Fibroblast of villous mesenchyme (primary cell): ENCODE results near the gene ZFP64. TPM values are rescaled to one million over a fixed set of nuclear protein-coding genes. Genes with fewer than 3 reads are reported as not detected.

Experiments used
- DNase-seq: peaks from one replicate; pipeline ENCODE4 v3.0.0-alpha.2; 2010; ENCODE audit warnings: low read depth
- H3K4me3 ChIP-seq: 2 replicates; pipeline ENCODE4 v1.5.1; 2011; ENCODE audit warnings: low read depth, mild to moderate bottlenecking, low read length
- total RNA-seq: library from RNA; depleted of rRNA; stranded (reverse); fragments of >200 nt; gene quantifications from 2 replicates; pipeline ENCODE4 v1.2.3, GENCODE V29; 2012
- TF ChIP-seq, protein P1 (sequence below): IDR thresholded peaks from 2 replicates; pipeline ENCODE4 v1.5.1; 2012; ENCODE audit warnings: low read depth, mild to moderate bottlenecking, low read length; ENCODE audit not compliant: insufficient read depth

The ZFP64 gene
- total RNA-seq, 1 donor: 28.5 TPM

DNA sequence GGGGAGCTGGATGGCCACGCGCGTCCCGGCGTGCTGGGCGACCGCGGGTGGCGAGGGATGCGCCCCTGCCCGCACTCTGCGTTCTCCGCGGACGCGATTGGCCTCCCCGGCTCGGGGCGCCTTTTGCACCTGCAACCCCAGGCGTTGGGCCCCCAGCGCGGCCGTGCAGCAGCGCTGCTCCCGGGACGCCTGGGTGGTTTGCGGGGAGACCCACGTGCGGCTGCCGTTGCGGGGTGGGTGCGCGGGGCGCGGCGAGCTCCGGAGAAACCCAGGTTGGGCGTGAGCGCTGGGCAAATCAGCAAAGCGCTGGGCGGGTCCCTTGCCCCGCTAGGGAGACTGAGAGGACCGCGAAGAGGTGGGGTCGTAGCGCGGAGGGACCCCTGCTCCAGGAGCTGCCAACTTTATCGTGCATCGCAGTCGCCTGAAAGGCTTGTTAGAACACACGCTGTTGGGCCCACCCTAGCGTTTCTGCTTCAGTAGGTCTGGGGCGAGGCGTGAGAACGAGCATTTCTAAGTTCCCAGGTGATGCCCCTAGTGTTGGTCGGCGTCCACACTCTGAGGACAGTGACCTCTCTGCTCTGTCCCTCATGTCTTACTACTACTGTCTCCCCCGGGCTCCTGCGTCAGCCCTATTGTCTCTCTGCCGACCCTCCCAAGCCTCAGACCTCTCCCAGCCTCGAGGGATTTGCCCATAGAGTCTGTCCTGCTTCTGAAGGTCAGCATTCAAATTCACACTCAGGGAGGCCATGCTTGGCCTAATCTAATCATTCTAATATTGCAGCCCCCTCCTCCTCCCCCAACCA lies 538 bp upstream of the ZFP64 start:
- TF ChIP-seq, protein P1, sequence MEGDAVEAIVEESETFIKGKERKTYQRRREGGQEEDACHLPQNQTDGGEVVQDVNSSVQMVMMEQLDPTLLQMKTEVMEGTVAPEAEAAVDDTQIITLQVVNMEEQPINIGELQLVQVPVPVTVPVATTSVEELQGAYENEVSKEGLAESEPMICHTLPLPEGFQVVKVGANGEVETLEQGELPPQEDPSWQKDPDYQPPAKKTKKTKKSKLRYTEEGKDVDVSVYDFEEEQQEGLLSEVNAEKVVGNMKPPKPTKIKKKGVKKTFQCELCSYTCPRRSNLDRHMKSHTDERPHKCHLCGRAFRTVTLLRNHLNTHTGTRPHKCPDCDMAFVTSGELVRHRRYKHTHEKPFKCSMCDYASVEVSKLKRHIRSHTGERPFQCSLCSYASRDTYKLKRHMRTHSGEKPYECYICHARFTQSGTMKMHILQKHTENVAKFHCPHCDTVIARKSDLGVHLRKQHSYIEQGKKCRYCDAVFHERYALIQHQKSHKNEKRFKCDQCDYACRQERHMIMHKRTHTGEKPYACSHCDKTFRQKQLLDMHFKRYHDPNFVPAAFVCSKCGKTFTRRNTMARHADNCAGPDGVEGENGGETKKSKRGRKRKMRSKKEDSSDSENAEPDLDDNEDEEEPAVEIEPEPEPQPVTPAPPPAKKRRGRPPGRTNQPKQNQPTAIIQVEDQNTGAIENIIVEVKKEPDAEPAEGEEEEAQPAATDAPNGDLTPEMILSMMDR: peak; percentile 16
- DNase-seq: peak; percentile 7
- H3K4me3 ChIP-seq: peak overlapping the region; percentile 90

DNA sequence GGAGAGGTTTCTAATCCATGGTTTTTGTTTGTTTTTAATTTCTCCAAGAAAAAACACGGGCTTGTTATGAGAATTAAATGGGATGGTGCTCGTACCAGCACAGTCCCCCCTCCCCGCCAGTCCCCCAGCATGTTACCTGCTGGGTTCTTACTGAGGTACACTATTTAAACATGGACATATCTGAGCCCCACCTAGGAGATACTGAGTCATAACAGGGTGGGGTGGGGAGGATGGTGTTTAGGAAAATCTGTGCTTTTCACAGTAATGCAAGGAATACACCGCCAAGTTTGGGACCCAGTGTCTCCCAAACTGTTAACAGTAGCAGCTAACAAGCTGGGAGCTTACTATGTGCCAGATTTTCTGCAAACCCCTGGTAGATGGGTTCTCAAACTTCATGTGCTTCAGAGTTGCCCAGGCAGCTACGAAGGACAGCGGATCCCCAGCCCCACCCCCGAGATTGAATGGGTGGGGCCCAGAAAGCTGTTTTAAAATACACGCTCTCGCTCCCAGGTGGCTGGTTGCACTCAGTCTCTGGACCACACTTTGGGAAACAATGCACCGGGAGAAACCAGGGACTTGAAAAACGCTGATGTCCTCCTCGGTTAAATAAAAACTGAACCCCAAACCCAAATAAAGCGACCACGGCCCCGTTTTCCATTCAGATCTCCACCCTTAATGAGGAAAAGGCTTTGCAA lies 995 bp downstream of the ZFP64 start:
- peak; percentile 40 for DNase-seq
- H3K4me3 ChIP-seq: peak overlapping the region; percentile 90
- TF ChIP-seq, protein P1: no peak

DNA sequence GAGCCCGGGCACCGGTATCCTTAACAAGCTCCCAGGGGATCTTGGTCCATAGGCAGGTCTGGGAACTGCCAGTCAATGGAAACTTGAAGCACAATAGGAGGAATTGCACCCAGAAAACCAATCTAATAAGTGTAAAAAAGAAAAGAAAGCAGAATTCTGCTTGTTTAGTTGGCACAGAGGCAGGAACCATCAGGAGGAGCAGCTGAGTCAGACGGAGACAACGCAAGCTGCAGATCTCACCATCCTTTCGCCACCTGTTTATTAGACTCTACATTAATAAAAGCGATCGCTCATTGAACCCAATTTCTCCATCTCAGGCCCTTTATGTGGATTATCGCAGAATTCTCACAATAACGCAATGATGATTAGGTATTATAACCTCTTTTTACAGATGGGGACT lies 9.8 kb downstream of the ZFP64 start:
- DNase-seq: no peak
- TF ChIP-seq, protein P1: no peak
- no peak overlapping the region for H3K4me3 ChIP-seq

DNA sequence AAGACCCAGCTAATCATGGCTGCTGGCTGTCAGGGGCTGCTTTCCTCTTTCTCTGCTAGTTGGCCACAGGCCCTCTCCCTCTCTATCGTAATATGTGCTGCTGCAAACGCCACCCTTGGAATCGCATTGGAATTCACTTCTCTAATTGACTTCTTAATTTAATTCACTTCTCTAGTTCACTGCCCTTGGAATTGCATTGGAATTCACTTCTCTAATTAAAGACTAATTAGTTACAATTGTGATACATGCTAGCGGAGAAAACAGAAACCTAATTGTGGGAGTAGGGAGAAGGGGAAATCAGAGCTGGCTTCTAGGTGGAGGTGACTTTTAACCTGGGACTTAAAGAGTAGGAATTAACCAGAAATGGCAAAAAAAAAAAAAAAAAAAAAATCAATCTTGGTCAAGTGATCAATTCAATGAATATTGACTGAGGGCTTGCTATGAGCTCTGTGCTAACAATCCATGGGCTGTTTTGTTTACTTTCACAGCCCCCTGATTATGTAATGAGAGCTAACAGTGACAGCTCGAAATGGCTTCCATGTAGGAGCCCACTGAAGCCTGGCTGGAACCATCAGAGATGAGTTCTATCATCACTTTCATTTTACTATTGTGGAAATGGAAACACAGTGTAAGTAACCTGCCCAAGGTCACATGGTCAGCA lies 11.3 kb downstream of the ZFP64 start:
- H3K4me3 ChIP-seq: no peak overlapping the region
- TF ChIP-seq, protein P1: no peak
- no peak for DNase-seq

DNA sequence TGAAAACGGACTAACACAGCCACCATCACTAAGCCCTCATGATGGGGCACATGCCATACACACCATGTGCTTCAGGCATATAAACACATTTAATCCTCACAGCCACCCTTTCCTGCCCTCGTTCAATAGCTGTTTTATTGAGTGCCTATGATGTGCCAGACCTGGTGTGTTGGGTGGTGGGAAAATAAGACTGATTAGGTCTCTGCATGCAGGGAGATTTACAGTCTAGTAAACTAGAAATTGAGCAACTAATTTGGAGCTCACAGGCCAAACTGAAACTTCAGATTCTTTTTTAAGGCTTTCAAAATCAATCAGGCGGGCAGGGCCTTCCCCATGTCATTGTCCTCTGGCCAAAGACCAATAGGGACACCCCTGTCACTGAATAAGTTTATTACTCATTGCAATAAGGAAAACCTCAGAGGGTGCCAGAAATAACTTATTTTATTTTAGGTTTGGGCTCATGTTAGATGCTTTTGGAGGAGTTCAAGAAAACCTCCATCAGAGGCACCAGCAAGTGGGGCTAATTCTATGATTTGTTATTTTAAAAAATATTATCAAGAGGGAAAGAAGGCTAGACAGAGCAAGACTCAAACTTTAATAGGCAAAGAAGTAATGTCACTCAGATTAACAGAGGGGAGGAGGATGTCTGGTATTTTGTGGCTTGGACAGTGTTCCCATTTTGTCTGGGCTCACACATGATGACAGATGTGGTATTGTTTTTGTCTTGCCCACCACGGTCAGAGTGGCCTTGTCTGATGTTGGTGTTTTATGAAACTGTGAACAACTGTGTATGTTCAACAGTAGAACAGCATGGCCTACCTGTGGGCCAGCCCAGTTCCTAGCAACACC lies 12.0 kb downstream of the ZFP64 start:
- DNase-seq: peak; percentile 83
- no peak overlapping the region for H3K4me3 ChIP-seq
- TF ChIP-seq, protein P1: no peak

DNA sequence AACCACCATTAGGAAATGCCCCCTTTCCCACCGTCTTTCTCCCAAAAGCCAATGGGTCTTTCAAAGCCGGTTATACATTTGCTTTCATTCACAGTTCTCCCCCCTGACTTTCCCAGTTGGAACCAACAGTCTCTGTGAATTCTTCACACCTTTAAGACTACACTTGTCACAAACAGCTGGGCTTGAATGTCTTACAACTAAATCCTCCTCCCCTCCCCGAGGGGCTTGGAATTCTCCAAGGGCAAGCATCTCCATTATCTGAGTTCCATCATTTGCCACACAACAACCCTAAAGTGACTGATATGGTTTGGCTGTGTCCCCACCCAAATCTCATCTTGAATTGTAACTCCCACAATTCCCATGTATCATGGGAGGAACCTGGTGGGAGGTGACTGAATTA lies 12.9 kb downstream of the ZFP64 start:
- TF ChIP-seq, protein P1: no peak
- no peak overlapping the region for H3K4me3 ChIP-seq
- no peak for DNase-seq
